GM12801 (cell line): Measurements from ENCODE around the gene HEATR9.

ENCODE experiments used
- CTCF ChIP-seq: IDR thresholded peaks from one replicate; pipeline ENCODE4 v1.5.1; 2011; ENCODE audit warnings: control low read depth; ENCODE audit not compliant: insufficient read length; ENCODE audit errors: extremely low read depth

The HEATR9 gene

GRCh38 chr17:35900280-35900679, 31.6 kb upstream of the HEATR9 start:
- TF ChIP-seq CTCF, result no peak

GRCh38 chr17:35898283-35899070, 29.8 kb upstream of the HEATR9 start:
- no peak for TF ChIP-seq CTCF

GRCh38 chr17:35895636-35896587, 27.2 kb upstream of the HEATR9 start:
- no peak for TF ChIP-seq CTCF

GRCh38 chr17:35894206-35894605, 25.5 kb upstream of the HEATR9 start:
- TF ChIP-seq CTCF, result no peak

- TF ChIP-seq CTCF, result no peak
Measured at GRCh38 chr17:35893751-35894150, 25.1 kb upstream of the HEATR9 start.

GRCh38 chr17:35892091-35893035, 23.7 kb upstream of the HEATR9 start:
- no peak for TF ChIP-seq CTCF
